Left lung (tissue), 14 donors: ENCODE measurements around the gene BRINP3. TPM values are rescaled to one million over a fixed set of nuclear protein-coding genes. Genes with fewer than 3 reads are reported as not detected.
"Not testable (repeated sequence)": the region's sequence is repeated elsewhere in the genome, so short reads cannot be mapped to it uniquely, and the experiment has no call there.

ENCODE experiments used
- ATAC-seq: fragments of 200-7000 bp; cut with Tn5 transposase; one replicate; pipeline ENCODE4 v1.9.1; 2020; ENCODE audit warnings: moderate library complexity
- DNase-seq, 4 donors: peaks; one replicate each; pipeline ENCODE4 v3.0.0-alpha.2; 2013 to 2020
- H3K27ac ChIP-seq, 2 donors: fragments of 200-600 bp; sonication (generic) in 1 of 2; one replicate each; pipeline versions ENCODE4 v1.5.0 to v1.8.0; 2020 to 2021
- H3K27me3 ChIP-seq, 2 donors: fragments of 200-600 bp; sonication (generic) in 1 of 2; one replicate each; pipeline versions ENCODE4 v1.5.0 to v1.8.0; 2020 to 2021
- H3K36me3 ChIP-seq, 2 donors: fragments of 200-600 bp; sonication (generic) in 1 of 2; one replicate each; pipeline versions ENCODE4 v1.5.0 to v1.8.0; 2020 to 2021
- H3K4me1 ChIP-seq, 2 donors: fragments of 200-600 bp; one replicate each; pipeline ENCODE4 v1.8.0; 2021
- H3K4me3 ChIP-seq, 2 donors: fragments of 200-600 bp; sonication (generic) in 1 of 2; one replicate each; pipeline versions ENCODE4 v1.5.0 to v1.8.0; 2020 to 2021; ENCODE audit warnings: mild to moderate bottlenecking in 1 of 2
- H3K9me3 ChIP-seq, 2 donors: fragments of 200-600 bp; sonication (generic) in 1 of 2; one replicate each; pipeline versions ENCODE4 v1.5.0 to v1.8.0; 2020 to 2021
- intact Hi-C, 2 donors: fragments of 100-400 bp; cut with DNase I; formaldehyde crosslinking; loops; one replicate each; pipeline versions ENCODE4 v1.11.2 to v1.14.2; 2022
- long read RNA-seq, 12 donors: library from polyadenylated mRNA in 2 of 12; unstranded in 2 of 12; transcript quantifications; one replicate each; pipeline ENCODE4 v2.0.0 and lab custom pipeline, GENCODE V29; 2019 to 2026
- polyA plus RNA-seq, 6 donors: library from polyadenylated mRNA; unstranded; fragments of 120-200 nt; gene quantifications; one replicate each; pipeline ENCODE4 v1.2.1, GENCODE V29; 2013; ENCODE audit not compliant: insufficient read length in 6 of 6
- total RNA-seq, 2 donors: library from RNA; stranded (reverse); fragmentation: NEBNext Ultra II Directional; extraction: Animal tissue kit (Norgen Biotek cat#: 25700); gene quantifications; one replicate each; pipeline ENCODE4 v1.2.1, GENCODE V29; 2021
- TF ChIP-seq, protein P1 (sequence below), 2 donors: fragments of 200-600 bp; sonication (generic) in 1 of 2; IDR thresholded peaks; one replicate each; pipeline versions ENCODE4 v1.5.0 to v1.8.0; 2021; ENCODE audit warnings: antibody characterized with exemption in 2 of 2
- donor health status: DM: no; HTN: yes; CAD: no.
- donor health status: DM: no; HTN: no; CAD: no.

Gene BRINP3
- total RNA-seq (1 to 10 TPM in 1 of 2 donors, under 1 TPM in 1; 0.47 to 1.6 TPM), polyA plus RNA-seq (10 to 100 TPM in 4 of 6 donors, 1 to 10 TPM in 2; 8.3 to 18.1 (median 11.9) TPM)
- long read RNA-seq, donor 1, partial matches to known transcripts: 0 of 1 reads
- long read RNA-seq, donor 1, other reads (novel, unspliced or antisense): 0 of 1 reads
- long read RNA-seq, donor 2, partial matches to known transcripts: 0 of 1 reads
- long read RNA-seq, donor 2, other reads (novel, unspliced or antisense): 0 of 1 reads
- long read RNA-seq, donor 3, partial matches to known transcripts: 0 of 1 reads
- long read RNA-seq, donor 3, other reads (novel, unspliced or antisense): 0 of 1 reads
- long read RNA-seq, donor 4: 0 reads
- long read RNA-seq, donor 5, partial matches to known transcripts: 0 of 2 reads
- long read RNA-seq, donor 5, other reads (novel, unspliced or antisense): 0 of 2 reads
- long read RNA-seq, donor 6: 0 reads
- long read RNA-seq, donor 7: 0 reads
- long read RNA-seq, donor 8: 0 reads
- long read RNA-seq, donor 9: 0 reads
- long read RNA-seq, donor 10: 0 reads
- long read RNA-seq, donor 11, transcript BRINP3-201 (8 exons, 3,142 nt): major isoform, 8 of 122 reads
- long read RNA-seq, donor 11, partial matches to known transcripts: 82 of 122 reads
- long read RNA-seq, donor 11, other reads (novel, unspliced or antisense): 30 of 122 reads
- long read RNA-seq, donor 12: 0 reads

DNA sequence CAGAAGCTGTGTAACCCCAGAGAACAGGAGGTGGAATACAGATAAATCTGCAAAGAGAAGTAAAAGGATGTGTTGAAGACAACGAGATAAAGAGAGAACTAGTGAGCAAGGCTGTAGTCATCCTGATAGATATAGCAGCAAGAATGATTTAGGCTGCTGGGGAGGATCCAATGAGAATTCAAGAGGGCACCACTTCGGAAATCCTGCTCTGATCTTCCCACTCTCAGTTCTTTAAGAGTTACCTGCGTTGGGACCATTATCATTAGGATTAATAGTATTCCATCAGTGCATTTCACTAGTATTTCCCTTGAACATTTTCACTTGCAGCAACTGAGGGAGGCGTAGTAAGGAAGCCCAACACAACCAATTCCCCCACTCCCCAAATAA, at the start of gene BRINP3:
BRINP3 (minus strand) TSS at position 103 of the 387 bp plus-strand sequence.
- Histone ChIP-seq H3K27ac (no peak within 1 kb of the TSS), H3K9me3 (no peaks in the 10 kb centered on the region), H3K4me1 (no peaks in the 10 kb centered on the region), H3K36me3 (no peaks in the 10 kb centered on the region), H3K4me3 (peak within 1 kb of the TSS in 1 of 2 donors; percentile 14), H3K27me3 (peaks cover 17 to 65% of the 10 kb centered on the region in 2 donors)
- DNase-seq (no peak), ATAC-seq (no peak)
- intact Hi-C loops: no loop called here
- TF ChIP-seq, protein P1, sequence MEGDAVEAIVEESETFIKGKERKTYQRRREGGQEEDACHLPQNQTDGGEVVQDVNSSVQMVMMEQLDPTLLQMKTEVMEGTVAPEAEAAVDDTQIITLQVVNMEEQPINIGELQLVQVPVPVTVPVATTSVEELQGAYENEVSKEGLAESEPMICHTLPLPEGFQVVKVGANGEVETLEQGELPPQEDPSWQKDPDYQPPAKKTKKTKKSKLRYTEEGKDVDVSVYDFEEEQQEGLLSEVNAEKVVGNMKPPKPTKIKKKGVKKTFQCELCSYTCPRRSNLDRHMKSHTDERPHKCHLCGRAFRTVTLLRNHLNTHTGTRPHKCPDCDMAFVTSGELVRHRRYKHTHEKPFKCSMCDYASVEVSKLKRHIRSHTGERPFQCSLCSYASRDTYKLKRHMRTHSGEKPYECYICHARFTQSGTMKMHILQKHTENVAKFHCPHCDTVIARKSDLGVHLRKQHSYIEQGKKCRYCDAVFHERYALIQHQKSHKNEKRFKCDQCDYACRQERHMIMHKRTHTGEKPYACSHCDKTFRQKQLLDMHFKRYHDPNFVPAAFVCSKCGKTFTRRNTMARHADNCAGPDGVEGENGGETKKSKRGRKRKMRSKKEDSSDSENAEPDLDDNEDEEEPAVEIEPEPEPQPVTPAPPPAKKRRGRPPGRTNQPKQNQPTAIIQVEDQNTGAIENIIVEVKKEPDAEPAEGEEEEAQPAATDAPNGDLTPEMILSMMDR (IDR thresholded peaks at IDR 0.05): no peak

DNA sequence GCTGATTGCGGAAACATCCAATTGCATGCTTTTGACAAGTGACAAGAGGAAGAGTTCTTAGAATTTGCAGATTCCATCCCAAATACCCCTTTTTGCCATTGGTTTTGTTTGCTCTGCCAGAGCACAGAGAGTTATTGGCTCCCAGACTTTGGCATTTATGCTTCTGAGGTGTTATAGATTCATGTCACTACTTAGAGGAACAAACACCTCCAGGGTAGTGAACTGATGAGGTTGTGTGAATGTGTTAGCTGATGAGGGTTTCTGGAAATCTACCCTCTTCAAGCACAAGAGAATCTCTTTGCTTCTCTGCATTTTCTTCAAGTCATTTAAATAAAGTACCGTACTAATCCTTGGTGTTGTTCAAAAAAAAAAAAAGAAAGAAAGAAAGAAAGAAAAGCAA, 33.9 kb upstream of the BRINP3 start:
- TF ChIP-seq, protein P1 (IDR thresholded peaks at IDR 0.05): no peak
- Histone ChIP-seq H3K27ac (no peak overlapping the region), H3K27me3 (no peaks in the 10 kb centered on the region), H3K9me3 (no peaks in the 10 kb centered on the region), H3K36me3 (no peaks in the 10 kb centered on the region), H3K4me1 (no peaks in the 10 kb centered on the region), H3K4me3 (no peak overlapping the region)
- no peak for ATAC-seq
- no peak for DNase-seq
- intact Hi-C loops: no loop called here

DNA sequence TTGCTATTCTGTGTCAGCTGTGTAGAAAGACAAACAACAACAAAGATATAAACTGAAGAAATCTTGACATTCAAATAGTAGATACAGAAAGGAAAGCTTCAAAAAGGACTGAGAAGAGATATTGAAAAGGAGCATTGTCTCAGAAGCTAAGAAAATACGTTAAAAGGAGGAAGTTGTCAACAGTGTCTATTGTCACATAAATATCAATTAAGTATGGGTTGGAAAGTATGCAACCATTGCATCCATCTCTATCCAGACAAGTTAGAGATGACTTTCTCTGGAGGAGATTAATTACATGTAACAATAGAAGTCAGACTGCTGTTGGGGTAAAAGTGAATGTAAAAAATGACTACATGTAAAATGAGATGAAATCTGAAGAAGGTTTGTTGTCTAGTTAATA, 29.7 kb upstream of the BRINP3 start:
- no peak overlapping the region for H3K27ac ChIP-seq
- H3K4me1 ChIP-seq: no peaks in the 10 kb centered on the region
- intact Hi-C loops: no loop called here
- DNase-seq (no peak), ATAC-seq (no peak)
- no peak overlapping the region for H3K4me3 ChIP-seq
- no peaks in the 10 kb centered on the region for H3K27me3 ChIP-seq
- peaks cover 0 to 5% of the 10 kb centered on the region in 2 donors for H3K9me3 ChIP-seq
- TF ChIP-seq, protein P1 (IDR thresholded peaks at IDR 0.05): no peak
- no peaks in the 10 kb centered on the region for H3K36me3 ChIP-seq

DNA sequence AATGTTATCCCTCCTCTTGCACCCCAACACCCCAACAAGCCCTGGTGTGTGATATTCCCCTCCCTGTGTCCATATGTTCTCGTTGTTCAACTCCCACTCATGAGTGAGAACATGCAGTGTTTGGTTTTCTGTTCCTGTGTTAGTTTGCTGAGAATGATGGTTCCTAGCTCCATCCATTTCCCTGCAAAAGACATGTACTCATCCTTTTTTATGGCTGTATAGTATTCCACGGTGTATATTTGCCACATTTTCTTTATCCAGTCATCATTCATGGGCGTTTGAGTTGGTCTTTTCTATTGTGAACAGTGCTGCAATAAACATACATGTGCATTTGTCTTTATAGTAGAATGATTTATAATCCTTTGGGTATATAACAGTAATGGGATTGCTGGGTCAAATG, 26.9 kb upstream of the BRINP3 start:
- H3K27ac ChIP-seq, H3K4me1 ChIP-seq, intact Hi-C loops, ATAC-seq, H3K9me3 ChIP-seq, H3K36me3 ChIP-seq, H3K27me3 ChIP-seq, DNase-seq, H3K4me3 ChIP-seq: not testable (repeated sequence)

DNA sequence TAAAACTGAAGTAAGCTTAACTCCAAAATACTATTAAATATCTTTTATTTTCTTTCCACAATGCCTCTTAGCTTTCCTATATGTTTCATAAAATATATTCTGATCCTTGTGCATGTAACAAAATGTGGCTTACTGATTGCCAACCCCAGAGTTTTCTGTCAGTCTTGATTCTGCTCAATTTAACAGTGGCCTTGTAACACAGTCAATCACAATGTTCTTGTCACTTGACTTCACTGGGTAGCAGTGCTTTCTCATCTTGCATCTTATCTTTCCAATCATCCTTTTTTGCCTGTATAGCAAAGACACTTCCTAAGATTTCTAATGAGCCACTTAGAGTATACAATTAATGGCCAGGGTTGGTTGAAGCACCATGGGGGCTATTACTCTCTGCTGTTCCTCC, 19.9 kb upstream of the BRINP3 start:
- intact Hi-C loops: no loop called here
- Histone ChIP-seq H3K27ac (no peak overlapping the region), H3K4me1 (no peaks in the 10 kb centered on the region), H3K4me3 (no peak overlapping the region), H3K9me3 (no peaks in the 10 kb centered on the region), H3K36me3 (no peaks in the 10 kb centered on the region), H3K27me3 (no peaks in the 10 kb centered on the region)
- TF ChIP-seq, protein P1 (IDR thresholded peaks at IDR 0.05): no peak
- no peak for DNase-seq
- ATAC-seq: no peak
